Measurements from ENCODE around the gene SPX. TPM values are rescaled to one million over a fixed set of nuclear protein-coding genes. Genes with fewer than 3 reads are reported as not detected.

Gene SPX
- total RNA-seq, 3 donors from 2014 or later (not counting 1 experiment from before 2014, with no cell fraction given): 1.2 to 1.4 TPM; not detected in 1

DNA sequence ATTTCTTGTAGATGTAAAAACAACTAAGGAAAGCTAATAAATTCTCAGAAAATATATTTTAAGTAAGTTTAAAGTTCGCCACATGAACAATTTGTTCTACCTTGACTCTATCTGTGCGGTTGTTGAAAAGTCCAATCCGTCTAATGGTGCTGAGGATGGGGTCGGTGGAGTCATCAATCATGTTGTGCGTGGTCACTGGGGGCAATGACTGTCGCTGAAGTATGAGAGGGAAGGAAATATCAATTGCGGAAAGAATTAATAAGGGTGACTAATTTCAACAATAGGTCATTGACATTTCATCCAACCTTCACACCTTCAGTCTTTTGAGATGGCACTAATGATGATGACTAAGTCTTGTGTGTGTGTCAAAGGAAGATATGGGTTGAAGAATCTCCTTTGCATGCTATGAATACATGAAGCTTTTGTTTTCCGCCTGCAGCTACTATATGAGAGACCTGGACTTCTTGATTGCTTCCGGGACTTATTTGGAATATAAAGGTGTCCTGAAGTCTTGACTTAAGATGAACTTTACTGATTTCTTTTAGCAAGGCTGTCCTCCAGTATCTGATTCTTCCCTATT, 32.1 kb downstream of the SPX start:
- no peaks in the 10 kb centered on the region for H3K9me3 Mint-ChIP-seq
- H3K27ac Mint-ChIP-seq: no peak overlapping the region
- H3K4me1 ChIP-seq (ENCODE audit: control insufficient read depth, insufficient read depth, low read length): no peaks in the 10 kb centered on the region
- no peaks in the 10 kb centered on the region for H3K27me3 ChIP-seq (ENCODE audit: control insufficient read depth, insufficient read depth, low read length)
- H3K9me3 ChIP-seq (ENCODE audit: control insufficient read depth, insufficient read depth, low read length): no peaks in the 10 kb centered on the region
- no peak overlapping the region for H3K4me3 ChIP-seq (ENCODE audit: low read length)
- TF ChIP-seq, protein P1, sequence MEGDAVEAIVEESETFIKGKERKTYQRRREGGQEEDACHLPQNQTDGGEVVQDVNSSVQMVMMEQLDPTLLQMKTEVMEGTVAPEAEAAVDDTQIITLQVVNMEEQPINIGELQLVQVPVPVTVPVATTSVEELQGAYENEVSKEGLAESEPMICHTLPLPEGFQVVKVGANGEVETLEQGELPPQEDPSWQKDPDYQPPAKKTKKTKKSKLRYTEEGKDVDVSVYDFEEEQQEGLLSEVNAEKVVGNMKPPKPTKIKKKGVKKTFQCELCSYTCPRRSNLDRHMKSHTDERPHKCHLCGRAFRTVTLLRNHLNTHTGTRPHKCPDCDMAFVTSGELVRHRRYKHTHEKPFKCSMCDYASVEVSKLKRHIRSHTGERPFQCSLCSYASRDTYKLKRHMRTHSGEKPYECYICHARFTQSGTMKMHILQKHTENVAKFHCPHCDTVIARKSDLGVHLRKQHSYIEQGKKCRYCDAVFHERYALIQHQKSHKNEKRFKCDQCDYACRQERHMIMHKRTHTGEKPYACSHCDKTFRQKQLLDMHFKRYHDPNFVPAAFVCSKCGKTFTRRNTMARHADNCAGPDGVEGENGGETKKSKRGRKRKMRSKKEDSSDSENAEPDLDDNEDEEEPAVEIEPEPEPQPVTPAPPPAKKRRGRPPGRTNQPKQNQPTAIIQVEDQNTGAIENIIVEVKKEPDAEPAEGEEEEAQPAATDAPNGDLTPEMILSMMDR (IDR thresholded peaks at IDR 0.05): no peak
- no peak overlapping the region for H3K4me3 Mint-ChIP-seq
- DNase-seq: no peak
- ATAC-seq: no peak
- H3K27me3 Mint-ChIP-seq (ENCODE audit: low read depth in 2 of 2): peaks cover 0 to 2% of the 10 kb centered on the region in 2 donors
- H3K36me3 Mint-ChIP-seq: no peaks in the 10 kb centered on the region
- intact Hi-C loops (cut with micrococcal nuclease): no loop called here
- no peak overlapping the region for H3K27ac ChIP-seq (ENCODE audit: low read length)
- 89% methylated on average over 6 of the region's 9 CpGs for whole genome bisulfite sequencing (ENCODE audit: insufficient coverage)
- no peaks in the 10 kb centered on the region for H3K4me1 Mint-ChIP-seq
- H3K36me3 ChIP-seq (ENCODE audit: control insufficient read depth, insufficient read depth, low read length): no peaks in the 10 kb centered on the region

DNA sequence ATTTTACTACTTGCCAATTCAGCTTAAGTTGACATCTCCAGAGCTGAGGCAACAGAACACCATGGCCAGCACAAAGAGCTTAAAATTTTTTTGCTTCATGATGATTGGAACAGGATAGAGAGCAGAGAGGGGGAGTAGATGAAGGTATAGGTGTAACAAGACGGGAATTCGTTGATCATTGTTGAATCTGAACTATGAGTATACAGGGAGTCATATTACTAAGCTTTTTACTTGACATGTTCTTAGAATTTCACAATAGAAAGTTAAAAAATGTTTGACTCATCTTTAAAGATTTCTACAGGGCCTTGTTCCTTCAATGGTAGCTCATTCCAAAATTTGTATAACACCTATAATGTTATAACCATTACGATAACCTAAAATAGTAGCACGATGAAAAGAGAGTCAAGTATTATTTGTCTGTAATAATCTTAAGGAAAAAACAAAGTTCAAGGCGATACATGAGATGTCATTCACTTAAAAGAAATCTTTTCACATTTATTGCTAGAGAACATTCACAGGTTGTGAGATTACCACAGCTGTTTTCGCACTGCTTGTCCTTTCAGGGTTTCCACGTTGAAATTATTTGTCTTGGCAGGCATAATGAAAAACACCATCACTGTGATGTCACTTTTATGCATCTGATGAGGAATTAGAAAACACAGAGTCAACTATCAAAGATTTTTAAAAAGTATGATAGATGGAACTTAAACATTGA, 33.9 kb downstream of the SPX start:
- no peaks in the 10 kb centered on the region for H3K27me3 ChIP-seq (ENCODE audit: control insufficient read depth, insufficient read depth, low read length)
- no peak overlapping the region for H3K4me3 ChIP-seq (ENCODE audit: low read length)
- Mint-ChIP-seq H3K4me3 (no peak overlapping the region), H3K27ac (no peak overlapping the region), H3K4me1 (no peaks in the 10 kb centered on the region), H3K36me3 (no peaks in the 10 kb centered on the region), H3K27me3 (ENCODE audit: low read depth in 2 of 2) (peaks cover 0 to 2% of the 10 kb centered on the region in 2 donors), H3K9me3 (no peaks in the 10 kb centered on the region)
- no peaks in the 10 kb centered on the region for H3K36me3 ChIP-seq (ENCODE audit: control insufficient read depth, insufficient read depth, low read length)
- no peak for DNase-seq
- TF ChIP-seq, protein P1 (IDR thresholded peaks at IDR 0.05): no peak
- H3K9me3 ChIP-seq (ENCODE audit: control insufficient read depth, insufficient read depth, low read length): no peaks in the 10 kb centered on the region
- intact Hi-C loops (cut with micrococcal nuclease): no loop called here
- no peak for ATAC-seq
- no peaks in the 10 kb centered on the region for H3K4me1 ChIP-seq (ENCODE audit: control insufficient read depth, insufficient read depth, low read length)
- 68% methylated on average over 5 of the region's 7 CpGs for WGBS (ENCODE audit: insufficient coverage)
- no peak overlapping the region for H3K27ac ChIP-seq (ENCODE audit: low read length)

DNA sequence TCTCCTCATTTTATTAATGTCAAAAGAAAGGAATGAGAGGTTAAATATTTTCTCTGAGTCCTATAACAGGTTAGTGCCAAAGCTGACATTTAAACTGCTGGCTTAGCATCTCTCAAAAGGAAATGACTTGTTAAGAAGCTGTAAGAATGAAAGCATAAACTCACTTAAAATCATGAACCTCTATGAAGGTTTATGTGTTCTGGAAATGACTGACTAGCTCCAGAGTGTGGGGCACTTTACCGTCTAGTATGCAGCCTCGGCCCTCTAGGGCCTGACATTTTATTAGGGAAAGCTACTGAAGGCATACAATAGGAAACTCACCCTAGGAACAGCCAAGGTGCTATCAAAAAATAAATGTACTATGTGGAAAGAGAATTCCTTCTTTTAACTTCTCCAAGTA, 35.1 kb downstream of the SPX start:
- TF ChIP-seq, protein P1 (IDR thresholded peaks at IDR 0.05): no peak
- Mint-ChIP-seq H3K4me3 (no peak overlapping the region), H3K27ac (no peak overlapping the region), H3K27me3 (ENCODE audit: low read depth in 2 of 2) (peaks cover under 1 to 5% of the 10 kb centered on the region in 2 donors), H3K9me3 (no peaks in the 10 kb centered on the region), H3K36me3 (no peaks in the 10 kb centered on the region), H3K4me1 (no peaks in the 10 kb centered on the region)
- Histone ChIP-seq H3K36me3 (ENCODE audit: control insufficient read depth, insufficient read depth, low read length) (no peaks in the 10 kb centered on the region), H3K4me1 (ENCODE audit: control insufficient read depth, insufficient read depth, low read length) (no peaks in the 10 kb centered on the region), H3K27me3 (ENCODE audit: control insufficient read depth, insufficient read depth, low read length) (no peaks in the 10 kb centered on the region), H3K27ac (ENCODE audit: low read length) (no peak overlapping the region), H3K4me3 (ENCODE audit: low read length) (no peak overlapping the region), H3K9me3 (ENCODE audit: control insufficient read depth, insufficient read depth, low read length) (no peaks in the 10 kb centered on the region)
- intact Hi-C loops (cut with micrococcal nuclease): no loop called here
- ATAC-seq (no peak), DNase-seq (no peak)
- 36% methylated on average over 2 of the region's 2 CpGs for WGBS (ENCODE audit: insufficient coverage)
